K562 (cell line): ENCODE data around the gene MAP10.

Experiments
- ETV6 ChIP-seq, 3 experiments: fragments of 150-350 bp in 1 of 3; sonication (generic) in 1 of 3; formaldehyde crosslinking in 1 of 3; IDR thresholded peaks; 2 replicates each; pipeline versions ENCODE4 v1.6.1 to v1.8.0; 2014 to 2022; ENCODE audit warnings: borderline replicate concordance in 2 of 3, low read depth in 2 of 3, antibody characterized with exemption in 1 of 3, low read length in 1 of 3, mild to moderate bottlenecking in 1 of 3, missing genetic modification reagents in 1 of 3
- GATAD2B ChIP-seq: fragments of 450-650 bp; IDR thresholded peaks from 2 replicates; pipeline ENCODE4 v1.6.1; 2017; ENCODE audit warnings: mild to moderate bottlenecking, borderline replicate concordance
- GMEB1 ChIP-seq: fragments of 250-450 bp; sonication (Bioruptor Pico); IDR thresholded peaks from 2 replicates; pipeline ENCODE4 v1.4.0; 2020; ENCODE audit warnings: mild to moderate bottlenecking
- MTA1 ChIP-seq: fragments of 450-650 bp; IDR thresholded peaks from 2 replicates; pipeline ENCODE4 v1.6.1; 2017; ENCODE audit warnings: borderline replicate concordance
- POLR2A ChIP-seq: fragments of 450-650 bp; conservative IDR thresholded peaks from 2 replicates; pipeline ENCODE4 v1.6.1; 2016
- POLR2AphosphoS2 ChIP-seq: IDR thresholded peaks from 2 replicates; pipeline ENCODE4 v1.6.1; 2012; ENCODE audit warnings: low read length, improper control_type of control experiment
- PYGO2 ChIP-seq: fragments of 450-650 bp; IDR thresholded peaks from 2 replicates; pipeline ENCODE4 v1.6.1; 2016; ENCODE audit warnings: mild to moderate bottlenecking, missing genetic modification characterization, moderate library complexity, missing compliant biosample characterization
- RAD51 ChIP-seq: fragments of 450-650 bp; IDR thresholded peaks from 2 replicates; pipeline ENCODE4 v1.7.1; 2016; ENCODE audit warnings: low read depth, mild to moderate bottlenecking, borderline replicate concordance
- SNRNP70 ChIP-seq: fragments of 200-400 bp; formaldehyde crosslinking; optimal IDR thresholded peaks from 2 replicates; pipeline ENCODE3; 2017; ENCODE audit warnings: low read depth, low read length
- SPI1 ChIP-seq: IDR thresholded peaks from 2 replicates; pipeline ENCODE4 v1.6.1; 2011; ENCODE audit warnings: low read depth, low read length, control low read depth, borderline replicate concordance
- TSHZ1 ChIP-seq: fragments of 250-450 bp; sonication (Bioruptor Pico); IDR thresholded peaks from 2 replicates; pipeline ENCODE4 v1.4.0; 2020; ENCODE audit warnings: mild to moderate bottlenecking, moderate library complexity
- ZHX1 ChIP-seq: fragments of 150-350 bp; conservative IDR thresholded peaks from 2 replicates; pipeline ENCODE4 v1.6.1; 2014; ENCODE audit warnings: low read length
- ZNF121 ChIP-seq: sonication (generic); formaldehyde crosslinking; conservative IDR thresholded peaks from 2 replicates; pipeline ENCODE4 v1.8.0; 2022; ENCODE audit warnings: missing genetic modification reagents
- TF ChIP-seq, protein P1 (sequence below), 3 experiments: IDR thresholded peaks in 2 of 3; conservative IDR thresholded peaks in 1 of 3; 2 replicates each; pipeline ENCODE4 v1.5.1; 2011 to 2012; ENCODE audit warnings: low read length in 3 of 3, mild to moderate bottlenecking in 3 of 3, control low read depth in 2 of 3, improper control_type of control experiment in 1 of 3, inconsistent platforms in 1 of 3, low read depth in 1 of 3, mixed read lengths in 1 of 3, moderate library complexity in 1 of 3; ENCODE audit not compliant: insufficient read depth in 2 of 3

GRCh38 chr1:232795497-232796053 lies 9.6 kb upstream of the MAP10 start:
- TF ChIP-seq GMEB1 (CRISPR knock-in tag) (no peak), SPI1 (no peak), PYGO2 (no peak), POLR2AphosphoS2 (no peak), MTA1 (no peak), GATAD2B (no peak), TSHZ1 (CRISPR knock-in tag) (no peak), RAD51 (no peak), ETV6 (IDR thresholded peaks at IDR 0.05; ENCODE audit: borderline replicate concordance in 1 of 2, low read depth in 2 of 2, low read length in 1 of 2) (no peak), ETV6 (CRISPR knock-in tag; IDR thresholded peaks at IDR 0.05; ENCODE audit: borderline replicate concordance) (no peak), ZNF121 (CRISPR knock-in tag) (no peak), POLR2A (no peak), ZHX1 (no peak), SNRNP70 (no peak)
- TF ChIP-seq, protein P1, sequence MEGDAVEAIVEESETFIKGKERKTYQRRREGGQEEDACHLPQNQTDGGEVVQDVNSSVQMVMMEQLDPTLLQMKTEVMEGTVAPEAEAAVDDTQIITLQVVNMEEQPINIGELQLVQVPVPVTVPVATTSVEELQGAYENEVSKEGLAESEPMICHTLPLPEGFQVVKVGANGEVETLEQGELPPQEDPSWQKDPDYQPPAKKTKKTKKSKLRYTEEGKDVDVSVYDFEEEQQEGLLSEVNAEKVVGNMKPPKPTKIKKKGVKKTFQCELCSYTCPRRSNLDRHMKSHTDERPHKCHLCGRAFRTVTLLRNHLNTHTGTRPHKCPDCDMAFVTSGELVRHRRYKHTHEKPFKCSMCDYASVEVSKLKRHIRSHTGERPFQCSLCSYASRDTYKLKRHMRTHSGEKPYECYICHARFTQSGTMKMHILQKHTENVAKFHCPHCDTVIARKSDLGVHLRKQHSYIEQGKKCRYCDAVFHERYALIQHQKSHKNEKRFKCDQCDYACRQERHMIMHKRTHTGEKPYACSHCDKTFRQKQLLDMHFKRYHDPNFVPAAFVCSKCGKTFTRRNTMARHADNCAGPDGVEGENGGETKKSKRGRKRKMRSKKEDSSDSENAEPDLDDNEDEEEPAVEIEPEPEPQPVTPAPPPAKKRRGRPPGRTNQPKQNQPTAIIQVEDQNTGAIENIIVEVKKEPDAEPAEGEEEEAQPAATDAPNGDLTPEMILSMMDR (IDR thresholded peaks at IDR 0.05 in 2 of 3, conservative IDR thresholded peaks at IDR 0.05 in 1 of 3; ENCODE audit: insufficient read depth in 2 of 3, low read depth in 1 of 3, low read length in 3 of 3): no peak
